GM21528 (cell line): ENCODE data around the gene SLC4A1AP.
"Not testable (repeated sequence)": the region's sequence is repeated elsewhere in the genome, so short reads cannot be mapped to it uniquely, and the experiment has no call there.

ENCODE experiments used
- ATAC-seq: cut with Tn5 transposase; IDR thresholded peaks from one replicate; pipeline ENCODE4 v1.9.1; 2021; ENCODE audit warnings: mild to moderate bottlenecking, moderate library complexity; ENCODE audit not compliant: unreplicated experiment, low FRiP score

SLC4A1AP gene

DNA sequence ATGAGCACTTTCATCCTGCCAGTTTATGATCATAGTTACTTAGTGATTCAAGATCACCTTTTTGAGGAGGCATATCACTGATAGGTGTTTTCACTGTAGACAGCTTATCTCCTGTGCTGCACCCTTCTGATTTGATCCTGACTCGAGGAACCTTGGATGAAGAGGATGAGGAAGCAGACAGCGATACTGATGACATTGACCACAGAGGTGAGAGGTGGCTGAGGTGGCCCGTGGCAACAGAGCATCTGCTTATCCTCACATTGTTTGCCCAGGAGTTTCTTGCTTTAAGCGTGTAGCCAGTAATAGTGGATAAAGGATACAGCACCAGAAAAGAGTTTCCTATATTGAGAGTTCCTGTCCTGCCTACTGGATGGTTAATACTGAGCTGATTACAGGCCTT, 16.0 kb upstream of the SLC4A1AP start:
- no peak for ATAC-seq

DNA sequence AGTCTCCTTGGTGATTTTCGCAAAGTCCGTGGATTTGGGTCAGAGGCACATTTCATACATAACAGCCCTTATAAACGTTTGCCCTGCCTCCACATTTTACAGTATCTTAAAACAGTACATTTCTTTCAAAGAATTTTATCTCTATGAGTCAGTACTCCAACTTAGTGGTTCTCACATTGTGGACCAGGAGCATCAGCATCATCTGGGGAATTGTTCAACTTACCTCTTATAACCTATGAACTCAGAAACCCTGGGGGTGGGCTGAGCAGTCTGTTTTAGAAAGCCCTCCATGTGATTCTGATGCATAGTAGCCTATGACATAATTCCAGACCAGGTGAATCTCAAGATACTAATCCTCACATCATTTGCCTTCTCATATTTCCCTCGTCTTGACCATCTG, 12.6 kb upstream of the SLC4A1AP start:
- no peak for ATAC-seq

DNA sequence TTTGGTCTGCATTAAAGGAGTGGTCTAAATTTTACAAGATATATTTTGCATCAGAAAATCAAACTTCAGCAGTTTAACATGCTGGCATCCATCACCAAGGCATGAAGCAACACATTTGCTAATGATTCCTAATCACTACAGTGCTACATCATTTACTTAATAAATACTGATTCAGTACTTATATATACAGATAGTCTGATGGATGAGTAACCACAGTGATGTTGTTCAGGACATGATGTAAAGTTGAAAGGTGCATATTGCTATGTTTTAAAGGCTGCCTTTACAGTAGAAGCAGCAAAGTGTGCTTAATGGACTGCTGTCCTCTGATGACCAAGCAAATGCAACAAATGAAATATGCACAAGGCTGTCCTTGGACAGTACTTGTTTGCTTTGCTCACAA, 11.3 kb upstream of the SLC4A1AP start:
- ATAC-seq = no peak

DNA sequence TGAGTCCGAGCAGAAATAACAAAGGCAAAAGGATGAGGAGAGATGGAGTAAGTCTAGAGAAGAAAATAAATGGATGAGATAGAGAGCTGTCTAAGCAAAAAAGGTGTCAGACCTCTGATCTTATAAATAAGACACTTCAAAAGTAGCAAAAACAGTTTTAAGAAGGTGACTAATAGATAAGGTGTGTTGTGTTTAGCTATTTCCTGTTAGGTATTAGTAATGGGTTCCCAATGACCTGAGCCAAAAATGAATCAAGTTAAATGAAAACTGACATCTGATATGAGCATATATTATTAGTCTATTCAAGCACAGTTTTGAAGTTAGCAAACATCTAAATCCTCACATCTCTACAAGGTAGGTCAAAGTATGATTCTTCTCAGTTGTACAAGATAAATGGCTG, 10.9 kb upstream of the SLC4A1AP start:
- no peak for ATAC-seq

DNA sequence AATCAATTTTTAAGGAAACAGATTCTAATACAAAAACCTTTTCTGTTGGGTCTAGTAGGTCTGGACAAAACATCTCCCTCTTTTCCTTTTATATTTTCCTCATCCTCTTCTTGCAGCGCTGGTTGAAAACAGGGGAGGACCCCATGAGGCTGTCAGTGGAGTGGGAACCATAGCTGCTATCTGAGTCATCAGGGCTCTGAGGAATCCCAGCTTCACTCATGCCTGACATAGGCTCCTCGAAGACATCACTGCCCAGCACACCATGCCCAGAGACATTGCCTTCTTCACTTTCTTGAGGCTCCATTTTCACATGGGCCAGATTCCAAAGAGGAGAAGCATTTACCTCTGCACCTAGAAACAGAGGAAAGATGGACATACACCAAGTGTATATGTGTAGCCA, 10.3 kb upstream of the SLC4A1AP start:
- no peak for ATAC-seq

DNA sequence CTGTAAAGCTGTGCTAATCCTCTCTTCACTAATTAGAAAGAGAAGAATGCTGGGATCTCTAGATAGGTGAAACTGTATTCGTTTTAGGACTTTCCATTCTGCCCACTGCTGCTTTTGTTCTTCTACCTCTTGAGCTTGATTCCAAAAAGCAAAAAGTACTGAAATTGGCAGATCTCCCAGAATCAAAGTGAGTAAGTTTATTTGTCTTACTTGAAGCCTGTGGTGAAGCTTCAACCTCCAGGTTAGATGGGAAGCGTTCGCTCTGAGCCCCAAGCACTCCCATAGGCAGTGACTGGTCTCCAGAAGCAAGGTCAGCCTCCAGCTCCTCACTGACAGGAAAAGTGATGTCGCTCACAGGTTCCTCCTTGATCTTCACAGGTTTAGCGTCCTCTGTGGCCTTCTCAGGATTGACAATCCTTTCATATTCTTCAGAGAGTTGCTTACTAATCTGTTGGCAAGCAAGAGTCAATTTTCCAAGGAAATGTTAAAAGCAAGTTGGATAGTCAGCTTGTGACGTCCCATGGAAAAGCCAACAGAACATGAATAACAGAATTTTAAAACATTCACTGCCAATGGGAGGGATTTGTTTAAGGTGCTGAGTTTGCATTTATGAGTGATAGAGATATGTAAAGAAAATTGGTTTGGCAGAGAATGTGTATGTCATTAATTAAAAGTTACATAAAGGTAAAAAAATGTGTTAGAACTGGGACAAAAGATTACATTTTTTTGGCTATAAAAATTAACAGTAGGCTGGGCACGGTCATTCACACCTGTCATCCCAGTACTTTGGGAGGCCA, 8.3 kb upstream of the SLC4A1AP start:
- ATAC-seq = no peak

DNA sequence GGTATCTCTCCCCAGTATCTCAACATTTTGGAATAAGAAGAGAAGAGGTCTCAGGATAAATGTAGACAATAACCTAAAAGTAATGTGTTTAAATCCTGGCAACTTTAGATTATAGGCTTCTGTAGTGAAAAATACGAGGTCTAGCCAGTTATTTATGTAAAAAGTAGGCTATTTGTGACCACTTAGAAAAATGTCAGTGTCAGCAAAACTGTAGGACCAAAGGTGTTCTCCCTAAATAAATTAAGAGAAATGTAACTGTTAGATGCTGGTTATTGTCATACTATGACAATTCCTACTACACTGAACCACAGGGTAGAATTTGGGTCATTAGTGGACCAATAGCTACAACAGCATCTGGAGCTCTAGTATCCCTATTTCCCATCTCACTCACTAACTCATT, 2.3 kb upstream of the SLC4A1AP start:
- no peak for ATAC-seq

DNA sequence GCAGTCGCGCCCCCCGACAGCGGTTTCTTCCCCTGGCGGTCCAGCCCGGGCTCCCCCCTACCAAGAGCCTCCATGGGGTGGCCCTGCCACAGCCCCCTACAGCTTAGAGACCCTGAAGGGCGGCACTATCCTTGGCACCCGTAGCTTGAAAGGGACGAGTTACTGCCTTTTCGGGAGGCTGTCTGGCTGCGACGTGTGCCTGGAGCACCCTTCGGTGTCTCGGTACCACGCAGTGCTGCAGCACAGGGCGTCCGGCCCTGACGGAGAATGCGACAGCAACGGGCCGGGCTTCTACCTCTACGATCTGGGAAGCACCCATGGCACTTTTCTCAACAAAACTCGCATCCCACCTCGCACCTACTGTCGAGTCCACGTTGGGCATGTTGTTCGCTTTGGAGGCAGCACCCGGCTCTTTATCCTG, 475 bp downstream of the SLC4A1AP start:
- ATAC-seq = peak; percentile 20

DNA sequence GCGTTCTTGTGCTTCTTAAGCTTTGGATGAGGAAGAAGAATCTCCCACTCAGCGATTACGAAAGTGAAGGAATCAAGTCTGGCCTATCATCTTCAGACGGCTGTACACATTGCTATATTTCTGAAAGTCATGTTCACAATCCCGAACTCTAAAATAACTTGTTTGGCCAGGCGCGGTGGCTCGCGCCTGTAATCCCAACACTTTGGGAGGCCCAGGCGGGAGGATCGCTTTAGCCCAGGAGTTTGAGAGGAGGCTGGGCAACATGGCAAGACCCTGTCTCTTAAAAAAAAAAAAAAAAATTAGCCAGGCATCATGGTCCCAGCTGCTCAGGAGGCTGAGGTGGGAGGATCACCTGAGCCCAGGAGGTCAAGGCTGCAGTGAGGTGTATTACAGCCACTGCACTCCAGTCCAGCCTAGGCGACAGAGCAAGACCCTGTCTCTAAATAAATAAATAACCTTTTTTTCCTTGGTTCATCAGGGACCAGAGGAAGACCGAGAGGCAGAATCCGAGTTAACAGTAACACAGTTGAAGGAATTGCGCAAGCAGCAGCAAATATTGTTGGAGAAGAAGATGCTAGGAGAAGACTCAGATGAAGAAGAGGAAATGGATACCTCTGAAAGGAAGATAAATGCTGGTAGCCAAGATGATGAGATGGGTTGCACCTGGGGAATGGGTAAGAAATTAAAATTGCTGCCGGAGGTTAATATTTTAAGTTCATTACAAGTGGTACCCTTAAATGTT, 1.1 kb downstream of the SLC4A1AP start:
- ATAC-seq = no peak

DNA sequence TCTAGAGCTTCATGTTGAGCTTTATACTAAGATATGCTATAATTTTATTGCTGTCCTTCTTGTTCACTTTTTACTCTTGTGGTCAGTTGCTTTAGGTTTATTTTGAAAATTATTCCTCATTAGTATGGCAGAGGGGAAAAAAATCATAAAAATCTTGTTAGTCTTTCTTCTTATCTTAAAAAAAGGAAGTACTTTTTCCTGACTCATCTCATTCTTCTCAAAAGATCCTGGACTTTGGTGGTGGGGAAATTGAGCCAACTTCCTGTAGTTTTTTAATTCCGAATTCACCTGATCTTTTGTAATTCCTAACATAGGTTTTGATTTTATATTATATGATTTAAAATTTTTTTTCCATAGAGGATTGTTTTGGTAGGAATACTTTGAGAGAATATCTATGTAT, 3.8 kb downstream of the SLC4A1AP start:
- ATAC-seq = no peak

DNA sequence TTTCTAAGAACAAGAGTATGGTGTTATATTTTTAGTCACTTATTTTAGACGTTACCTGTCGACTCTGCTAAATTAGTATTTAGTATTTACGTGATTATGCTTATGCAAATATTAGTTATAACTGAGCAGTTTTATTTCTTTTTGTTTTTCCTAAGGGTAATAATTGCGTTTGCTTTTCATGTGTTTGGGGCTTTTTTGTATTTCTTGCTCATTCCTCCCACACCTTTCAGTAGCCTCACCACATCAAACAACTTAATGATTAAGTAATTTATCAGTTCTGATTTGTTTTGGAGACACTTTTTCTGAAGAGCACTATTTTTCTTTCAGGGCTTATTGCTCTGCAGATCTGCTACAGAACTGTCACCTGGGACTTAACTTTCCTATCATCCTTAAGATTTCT, 7.5 kb downstream of the SLC4A1AP start:
- no peak for ATAC-seq

DNA sequence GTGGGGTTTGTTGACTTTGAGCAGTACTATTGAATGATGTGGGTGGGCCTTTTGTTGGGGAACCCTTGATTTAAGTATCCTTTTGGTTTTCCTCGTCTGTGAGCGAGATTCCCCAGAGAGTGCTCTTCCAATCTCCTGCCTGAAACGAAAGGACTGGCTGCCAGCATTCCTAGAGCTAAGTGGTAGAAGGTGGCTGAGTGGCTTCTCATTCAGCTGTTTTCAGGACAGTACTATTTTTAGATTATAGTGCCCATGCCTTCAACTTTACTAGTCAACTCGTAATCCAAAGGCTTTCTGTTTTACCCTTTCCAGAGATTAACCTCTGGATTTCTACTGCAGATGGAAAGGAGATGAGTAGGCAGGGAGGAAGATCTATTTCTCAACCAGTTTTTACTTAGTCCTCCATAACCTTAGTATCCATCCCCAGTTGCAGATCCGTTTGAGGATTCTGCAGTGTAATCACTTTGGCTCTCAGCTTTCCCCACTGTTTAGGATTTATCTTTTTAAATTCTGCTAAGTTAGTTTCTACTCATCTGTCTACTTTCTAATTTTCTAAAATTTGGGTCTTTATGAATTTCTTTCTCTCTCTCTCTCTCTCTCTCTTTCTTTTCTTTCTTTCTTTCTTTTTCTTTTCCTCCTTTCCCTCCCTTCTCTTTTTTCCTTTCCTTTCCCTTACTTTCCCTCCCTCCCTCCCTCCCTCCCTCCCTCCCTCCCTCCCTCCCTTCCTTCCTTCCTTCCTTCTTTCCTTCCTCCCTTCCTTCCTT, 9.2 kb downstream of the SLC4A1AP start:
- no peak for ATAC-seq

DNA sequence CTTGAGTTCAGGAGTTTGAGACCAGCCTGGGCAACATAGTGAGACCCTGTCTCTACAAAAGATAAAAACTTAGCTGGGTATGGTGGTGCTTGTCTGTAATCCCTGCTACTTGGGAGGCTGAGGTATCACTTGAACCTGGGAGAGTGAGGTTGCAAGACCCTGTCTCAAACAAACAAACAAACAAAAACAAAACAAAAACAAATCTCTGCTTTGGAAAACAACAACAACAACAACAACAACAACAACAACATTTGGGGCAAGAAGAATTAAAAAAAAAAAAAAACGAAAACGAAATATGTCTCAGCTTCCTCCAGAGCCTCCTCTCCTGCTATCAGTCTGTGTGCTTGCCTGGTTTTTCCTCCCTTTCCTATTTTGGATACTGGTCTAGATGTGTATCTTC, 16.9 kb downstream of the SLC4A1AP start:
- ATAC-seq = no peak

DNA sequence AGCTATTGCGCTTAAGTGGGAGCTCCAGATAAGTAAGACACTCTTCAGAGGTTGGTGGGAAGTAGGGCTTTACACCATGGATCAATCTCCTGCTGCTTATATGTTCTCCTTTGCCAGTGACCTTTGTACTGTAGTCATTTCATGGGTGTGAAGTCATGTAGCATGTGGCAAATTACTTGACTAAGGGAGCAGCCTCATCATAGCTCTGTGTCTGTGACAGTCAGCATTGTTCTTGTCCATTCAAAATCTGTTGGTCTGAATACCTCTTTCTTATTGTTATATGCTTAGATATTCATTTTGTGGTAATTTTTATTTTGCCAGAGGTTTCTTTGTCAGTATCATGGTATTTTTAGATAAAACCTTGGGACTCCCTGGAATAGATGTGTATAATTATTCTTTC, 18.2 kb downstream of the SLC4A1AP start:
- ATAC-seq = no peak

DNA sequence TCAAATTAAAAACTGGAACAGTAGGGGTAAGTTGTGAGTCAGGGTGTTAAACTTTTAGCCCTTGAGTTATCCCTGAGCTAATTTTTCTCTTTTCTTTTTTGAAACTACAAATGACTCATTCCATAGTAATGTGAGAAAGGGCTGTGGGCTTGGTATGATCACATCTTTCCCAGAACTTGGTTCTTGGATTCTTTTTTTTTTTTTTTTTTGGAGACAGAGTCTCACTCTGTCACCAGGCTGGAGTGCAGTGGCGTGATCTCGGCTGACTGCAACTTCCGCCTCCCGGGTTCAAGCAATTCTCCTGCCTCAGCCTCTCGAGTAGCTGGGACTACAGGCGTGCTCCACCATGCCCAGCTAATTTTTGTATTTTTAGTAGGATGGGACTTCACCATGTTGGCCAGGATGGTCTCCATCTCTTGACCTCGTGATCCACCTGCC, 18.7 kb downstream of the SLC4A1AP start:
- not testable (repeated sequence) for ATAC-seq

DNA sequence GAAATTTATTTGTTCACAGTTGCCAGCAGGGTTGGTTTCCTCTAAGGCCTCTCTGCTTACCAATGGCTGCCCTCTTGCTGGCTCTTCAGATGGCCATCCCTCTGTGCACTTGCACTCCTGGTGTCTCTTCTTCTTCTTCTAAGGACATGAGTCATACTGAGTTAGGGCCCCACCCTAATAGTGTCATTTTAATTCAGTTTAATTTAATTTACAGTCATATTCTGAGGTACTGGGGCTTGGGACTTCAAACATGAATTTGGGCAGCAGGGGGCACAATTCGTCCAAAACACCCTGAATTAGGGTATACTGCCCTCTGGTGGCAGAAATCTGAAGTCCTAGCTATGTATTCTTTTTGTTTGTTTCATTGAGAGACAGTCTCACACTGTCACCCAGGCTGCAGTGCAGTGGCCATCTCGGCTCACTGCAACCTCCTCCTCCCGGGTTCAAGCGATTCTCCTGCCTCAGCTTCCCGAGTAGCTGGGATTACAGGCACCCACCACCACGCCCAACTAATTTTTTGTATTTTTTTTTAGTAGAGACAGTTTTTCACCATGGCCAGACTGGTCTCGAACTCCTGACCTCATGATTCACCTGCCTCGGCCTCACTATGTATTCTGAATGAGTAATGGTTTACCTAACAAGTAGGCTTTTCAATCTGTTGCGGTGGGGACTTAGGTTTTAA, 19.8 kb downstream of the SLC4A1AP start:
- no peak for ATAC-seq

DNA sequence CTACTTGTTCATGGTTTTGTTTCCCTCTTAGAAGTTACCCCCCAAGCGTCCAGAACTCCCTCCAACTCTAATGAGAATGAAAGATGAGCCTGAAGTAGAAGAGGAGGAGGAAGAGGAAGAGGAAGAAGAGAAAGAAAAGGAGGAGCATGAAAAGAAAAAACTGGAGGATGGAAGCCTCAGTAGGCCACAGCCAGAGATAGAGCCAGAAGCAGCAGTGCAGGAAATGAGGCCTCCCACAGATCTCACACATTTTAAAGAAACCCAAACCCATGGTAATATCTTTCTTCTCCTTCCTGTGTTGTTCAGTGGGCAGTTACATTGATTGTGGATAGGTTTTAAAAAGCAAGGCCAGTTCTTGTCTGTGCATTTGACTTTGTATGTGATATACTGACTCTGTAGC, 21.3 kb downstream of the SLC4A1AP start:
- not testable (repeated sequence) for ATAC-seq

DNA sequence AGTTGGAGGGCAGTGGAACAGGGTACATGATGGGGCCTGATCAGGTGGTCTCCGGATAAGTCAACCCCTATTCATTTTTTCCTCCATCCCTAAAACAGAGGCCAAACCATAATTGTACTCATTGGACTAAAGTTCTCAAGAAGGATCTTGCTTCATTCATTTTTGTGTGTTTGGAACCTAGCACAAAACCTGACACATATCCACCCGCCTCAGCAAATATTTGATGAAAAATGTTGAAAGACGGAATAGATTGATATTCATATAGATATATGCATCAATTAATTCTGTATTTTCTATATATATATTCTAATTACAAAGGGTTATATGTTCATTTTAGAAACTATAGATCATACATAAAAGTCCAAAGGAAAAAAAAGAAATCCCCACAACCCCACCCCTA, 21.9 kb downstream of the SLC4A1AP start:
- ATAC-seq = no peak

DNA sequence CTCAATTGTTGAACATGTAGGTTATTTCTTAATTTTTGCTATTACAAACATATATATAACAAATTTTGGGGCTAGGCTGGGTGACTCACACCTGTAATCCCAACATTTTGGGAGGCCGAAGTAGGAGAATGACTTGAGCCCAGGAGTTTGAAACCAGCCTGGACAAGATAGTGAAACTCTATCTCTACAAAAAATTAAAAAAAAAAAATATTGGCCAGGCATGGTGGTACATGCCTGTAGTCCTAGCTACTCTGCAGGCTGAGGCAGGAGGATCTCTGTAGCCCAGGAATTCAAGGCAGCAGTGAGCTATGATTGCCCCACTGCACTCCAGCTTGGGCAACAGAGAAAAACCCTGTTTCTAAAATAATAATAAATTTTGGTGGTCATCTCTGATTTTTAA, 23.5 kb downstream of the SLC4A1AP start:
- ATAC-seq = no peak

DNA sequence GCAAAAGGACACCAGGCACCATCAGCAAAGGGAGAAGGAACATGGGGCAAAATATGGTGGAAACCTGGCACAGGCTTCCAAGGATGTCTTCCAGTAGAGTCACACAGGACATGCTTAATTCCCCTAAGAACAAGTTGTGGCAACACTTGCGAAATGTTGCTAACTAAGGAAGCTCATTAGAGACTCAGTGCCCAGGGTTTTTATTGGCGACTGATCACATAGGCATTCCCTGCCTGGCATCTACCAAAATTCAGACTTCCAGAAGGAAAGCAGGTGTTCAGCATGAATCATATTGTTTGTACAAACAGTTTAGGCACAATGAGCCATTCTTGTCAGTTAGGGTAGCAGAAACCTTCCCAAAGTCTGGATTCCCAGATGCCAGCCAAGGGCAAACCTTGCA, 25.7 kb downstream of the SLC4A1AP start:
- no peak for ATAC-seq

DNA sequence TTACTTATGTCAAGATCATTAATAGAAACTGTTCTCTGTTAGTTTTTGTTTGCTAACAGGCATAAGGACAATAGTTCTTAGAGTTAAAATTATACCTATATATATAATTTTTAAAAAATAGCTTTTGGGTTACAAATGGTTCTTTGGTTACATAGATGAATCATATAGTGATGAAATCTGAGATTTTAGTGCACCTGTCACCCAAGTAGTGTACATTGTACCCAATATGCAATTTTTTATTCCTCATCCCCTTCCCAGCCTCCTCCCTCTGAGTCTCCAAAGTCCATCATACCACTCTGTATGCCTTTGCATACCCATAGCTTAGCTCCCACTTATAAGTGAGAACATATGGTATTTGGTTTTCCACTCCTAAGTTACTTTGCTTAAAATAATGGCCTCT, 26.4 kb downstream of the SLC4A1AP start:
- ATAC-seq = no peak
